K562 (cell line): ENCODE data around the gene GPR3. TPM values are rescaled to one million over a fixed set of nuclear protein-coding genes. Genes with fewer than 3 reads are reported as not detected.

ENCODE experiments used
- ELF4 ChIP-seq: fragments of 450-650 bp; formaldehyde crosslinking; IDR thresholded peaks from 2 replicates; pipeline ENCODE4 v1.4.0; 2022; ENCODE audit warnings: missing genetic modification characterization
- EP400 ChIP-seq: fragments of 450-650 bp; IDR thresholded peaks from 2 replicates; pipeline ENCODE4 v1.6.1; 2017; ENCODE audit warnings: antibody characterized with exemption, mild to moderate bottlenecking, moderate library complexity
- HDAC2 ChIP-seq: fragments of 450-650 bp; IDR thresholded peaks from 2 replicates; pipeline ENCODE4 v1.6.1; 2016; ENCODE audit warnings: mild to moderate bottlenecking
- MAZ ChIP-seq, 2 experiments: fragments of 450-650 bp in 1 of 2; sonication (generic) in 1 of 2; formaldehyde crosslinking; IDR thresholded peaks in 1 of 2; conservative IDR thresholded peaks in 1 of 2; 2 replicates each; pipeline versions ENCODE4 v1.4.0 to v1.5.0; 2020; ENCODE audit warnings: mild to moderate bottlenecking in 1 of 2, missing genetic modification reagents in 1 of 2
- MYBL2 ChIP-seq, 2 experiments: fragments of 450-650 bp in 1 of 2; sonication (generic) in 1 of 2; formaldehyde crosslinking in 1 of 2; IDR thresholded peaks; 2 replicates each; pipeline versions ENCODE4 v1.6.1 to v1.8.1; 2017 to 2022; ENCODE audit warnings: borderline replicate concordance in 1 of 2, inconsistent platforms in 1 of 2, low read depth in 1 of 2, mild to moderate bottlenecking in 1 of 2, missing genetic modification reagents in 1 of 2, moderate library complexity in 1 of 2
- NRF1 ChIP-seq, 2 experiments: fragments of 450-650 bp; IDR thresholded peaks in 1 of 2; conservative IDR thresholded peaks in 1 of 2; 2 replicates each; pipeline ENCODE4 v1.6.1; 2014; ENCODE audit warnings: mild to moderate bottlenecking in 2 of 2
- PRMT5 ChIP-seq: sonication (generic); formaldehyde crosslinking; IDR thresholded peaks from 2 replicates; pipeline ENCODE4 v1.5.0; 2020; ENCODE audit warnings: missing genetic modification reagents
- RBFOX2 ChIP-seq: fragments of 200-400 bp; formaldehyde crosslinking; IDR thresholded peaks from 2 replicates; pipeline ENCODE4 v1.6.1; 2017; ENCODE audit warnings: low read depth, mild to moderate bottlenecking, low read length, moderate library complexity
- RBM34 ChIP-seq: fragments of 200-400 bp; formaldehyde crosslinking; IDR thresholded peaks from 2 replicates; pipeline ENCODE4 v1.6.1; 2018; ENCODE audit warnings: low read length, borderline replicate concordance; ENCODE audit not compliant: insufficient read depth
- SNAPC5 ChIP-seq: fragments of 250-450 bp; sonication (Bioruptor Pico); IDR thresholded peaks from 2 replicates; pipeline ENCODE4 v1.8.0; 2021; ENCODE audit warnings: moderate library complexity, mild to moderate bottlenecking, inconsistent platforms
- TAF1 ChIP-seq: IDR thresholded peaks from 2 replicates; pipeline ENCODE4 v1.6.1; 2011; ENCODE audit warnings: mild to moderate bottlenecking, low read length, moderate library complexity; ENCODE audit not compliant: insufficient read depth, control insufficient read depth, severe bottlenecking; ENCODE audit errors: extremely low read depth
- YY1 ChIP-seq, 3 experiments: IDR thresholded peaks; 2 replicates each; pipeline ENCODE4 v1.6.1; 2011; ENCODE audit warnings: low read length in 2 of 3, mild to moderate bottlenecking in 2 of 3, moderate library complexity in 2 of 3, borderline replicate concordance in 1 of 3, control low read depth in 1 of 3, low read depth in 1 of 3; ENCODE audit not compliant: insufficient read depth in 3 of 3, insufficient replicate concordance in 2 of 3, control insufficient read depth in 1 of 3, insufficient read length in 1 of 3; ENCODE audit errors: extremely low read depth in 1 of 3
- ZBTB26 ChIP-seq: fragments of 450-650 bp; formaldehyde crosslinking; IDR thresholded peaks from 2 replicates; pipeline ENCODE4 v1.4.0; 2022; ENCODE audit warnings: missing genetic modification characterization
- ZBTB34 ChIP-seq: fragments of 250-450 bp; sonication (Bioruptor Pico); IDR thresholded peaks from 2 replicates; pipeline ENCODE4 v1.8.0; 2021; ENCODE audit warnings: mild to moderate bottlenecking, moderate library complexity
- ZNF274 ChIP-seq: IDR thresholded peaks from 2 replicates; pipeline ENCODE4 v1.6.1; 2011; ENCODE audit warnings: low read depth, mild to moderate bottlenecking, low read length, moderate library complexity, borderline replicate concordance
- ZNF75A ChIP-seq: fragments of 450-650 bp; formaldehyde crosslinking; IDR thresholded peaks from 2 replicates; pipeline ENCODE4 v1.4.0; 2020; ENCODE audit warnings: mild to moderate bottlenecking
- polyA plus RNA-seq, 8 experiments: library from polyadenylated mRNA; depleted of rRNA in 4 of 8; stranded (reverse) in 5 of 8; unstranded in 3 of 8; fragments of >200 nt; fragmentation: Nextera tagmentation in 2 of 8; fragmentation: Illumina TruSeq in 1 of 8; extraction: Ambion mirVana in 2 of 8; extraction: Trizol in 1 of 8; gene quantifications; 2 replicates each; pipeline versions ENCODE4 v1.2.1 to v1.2.3, GENCODE V29; 2011 to 2014; ENCODE audit warnings: inconsistent platforms in 1 of 8, missing spikeins in 1 of 8
- total RNA-seq, 7 experiments: library from RNA; depleted of rRNA in 6 of 7; stranded (reverse); fragments of >200 nt in 6 of 7; fragmentation: Illumina TruSeq in 2 of 7; extraction: Trizol in 2 of 7; gene quantifications; 2 replicates each; pipeline versions ENCODE4 v1.2.1 to v1.2.3, GENCODE V29; 2011 to 2021; ENCODE audit warnings: low replicate concordance in 1 of 7
- TF ChIP-seq, protein P1 (sequence below): fragments of 250-450 bp; sonication (Bioruptor Pico); IDR thresholded peaks from 2 replicates; pipeline ENCODE4 v1.4.0; 2020; ENCODE audit warnings: borderline replicate concordance
- TF ChIP-seq, protein P2 (sequence below): fragments of 450-650 bp; formaldehyde crosslinking; IDR thresholded peaks from 2 replicates; pipeline ENCODE4 v1.4.0; 2020; ENCODE audit warnings: mild to moderate bottlenecking

GPR3 gene
- total and polyA plus RNA-seq, 9 of the 15 experiments (the other 6 are each of a cell fraction or from before 2014, with no cell fraction given) = 0.24 to 11.5 (median 3.7) TPM

GRCh38 chr1:27416387-27417111, 24.1 kb downstream of the GPR3 start (continued):
- TF ChIP-seq ZBTB26 (CRISPR knock-in tag) = no peak
- no peak for TF ChIP-seq MYBL2 (IDR thresholded peaks at IDR 0.05; ENCODE audit: low read depth)
- no peak for TF ChIP-seq MYBL2 (CRISPR knock-in tag; IDR thresholded peaks at IDR 0.05; ENCODE audit: borderline replicate concordance)
- TF ChIP-seq RBFOX2 = no peak
- peak in 1 of 3 experiments; percentile 31 for TF ChIP-seq YY1 (IDR thresholded peaks at IDR 0.05; ENCODE audit: borderline replicate concordance in 1 of 3, control insufficient read depth in 1 of 3, extremely low read depth in 1 of 3, insufficient read depth in 3 of 3, insufficient read length in 1 of 3, insufficient replicate concordance in 2 of 3, low read depth in 1 of 3, low read length in 2 of 3)
- TF ChIP-seq ZNF75A (CRISPR knock-in tag) = no peak
- no peak for TF ChIP-seq TAF1
- no peak for TF ChIP-seq RBM34
- TF ChIP-seq, protein P1, sequence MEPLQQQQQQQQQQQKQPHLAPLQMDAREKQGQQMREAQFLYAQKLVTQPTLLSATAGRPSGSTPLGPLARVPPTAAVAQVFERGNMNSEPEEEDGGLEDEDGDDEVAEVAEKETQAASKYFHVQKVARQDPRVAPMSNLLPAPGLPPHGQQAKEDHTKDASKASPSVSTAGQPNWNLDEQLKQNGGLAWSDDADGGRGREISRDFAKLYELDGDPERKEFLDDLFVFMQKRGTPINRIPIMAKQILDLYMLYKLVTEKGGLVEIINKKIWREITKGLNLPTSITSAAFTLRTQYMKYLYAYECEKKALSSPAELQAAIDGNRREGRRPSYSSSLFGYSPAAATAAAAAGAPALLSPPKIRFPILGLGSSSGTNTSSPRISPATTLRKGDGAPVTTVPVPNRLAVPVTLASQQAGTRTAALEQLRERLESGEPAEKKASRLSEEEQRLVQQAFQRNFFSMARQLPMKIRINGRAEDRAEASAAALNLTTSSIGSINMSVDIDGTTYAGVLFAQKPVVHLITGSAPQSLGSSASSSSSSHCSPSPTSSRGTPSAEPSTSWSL (CRISPR knock-in tag) = no peak
- TF ChIP-seq NRF1 (conservative IDR thresholded peaks at IDR 0.05 in 1 of 2, IDR thresholded peaks at IDR 0.05 in 1 of 2) = no peak
- no peak for TF ChIP-seq ELF4
- TF ChIP-seq, protein P2, sequence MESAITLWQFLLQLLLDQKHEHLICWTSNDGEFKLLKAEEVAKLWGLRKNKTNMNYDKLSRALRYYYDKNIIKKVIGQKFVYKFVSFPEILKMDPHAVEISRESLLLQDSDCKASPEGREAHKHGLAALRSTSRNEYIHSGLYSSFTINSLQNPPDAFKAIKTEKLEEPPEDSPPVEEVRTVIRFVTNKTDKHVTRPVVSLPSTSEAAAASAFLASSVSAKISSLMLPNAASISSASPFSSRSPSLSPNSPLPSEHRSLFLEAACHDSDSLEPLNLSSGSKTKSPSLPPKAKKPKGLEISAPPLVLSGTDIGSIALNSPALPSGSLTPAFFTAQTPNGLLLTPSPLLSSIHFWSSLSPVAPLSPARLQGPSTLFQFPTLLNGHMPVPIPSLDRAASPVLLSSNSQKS (CRISPR knock-in tag) = no peak
- no peak for TF ChIP-seq EP400
- no peak for TF ChIP-seq ZNF274
- no peak for TF ChIP-seq ZBTB34 (CRISPR knock-in tag)
- no peak for TF ChIP-seq SNAPC5 (CRISPR knock-in tag)
- no peak; a peak in 1 of 4 replicates for TF ChIP-seq MAZ (CRISPR knock-in tag; conservative IDR thresholded peaks at IDR 0.05 in 1 of 2, IDR thresholded peaks at IDR 0.05 in 1 of 2)
- no peak for TF ChIP-seq PRMT5 (CRISPR knock-in tag)
- no peak for TF ChIP-seq HDAC2
